Natural killer cell (primary cell): ENCODE measurements around the gene GPR78. TPM values are rescaled to one million over a fixed set of nuclear protein-coding genes. Genes with fewer than 3 reads are reported as not detected.

Experiments
- ATAC-seq, 3 donors: fragments of 150-1000 bp in 2 of 3; fragments of 200-7000 bp in 1 of 3; cut with Tn5 transposase; 1 replicate in 1 of 3; 2 replicates in 2 of 3; pipeline ENCODE4 v1.10.0; 2021; ENCODE audit warnings: mild to moderate bottlenecking in 2 of 3, moderate library complexity in 2 of 3
- DNase-seq, 2 donors: peaks; one replicate each; pipeline versions ENCODE4 v3.0.0 to v3.0.0-alpha.2; 2013 to 2021; ENCODE audit warnings: mixed read lengths in 1 of 2
- H3K27ac ChIP-seq: one replicate; pipeline ENCODE4 v1.5.1; 2013; ENCODE audit warnings: mild to moderate bottlenecking, low read length
- H3K27me3 ChIP-seq: one replicate; pipeline ENCODE4 v1.6.1; 2013; ENCODE audit warnings: low read length; ENCODE audit not compliant: control insufficient read depth, insufficient read depth
- H3K36me3 ChIP-seq: one replicate; pipeline ENCODE4 v1.6.1; 2013; ENCODE audit warnings: low read length; ENCODE audit not compliant: control insufficient read depth, insufficient read depth
- H3K4me1 ChIP-seq: one replicate; pipeline ENCODE4 v1.6.1; 2013; ENCODE audit warnings: low read length; ENCODE audit not compliant: control insufficient read depth, insufficient read depth
- H3K4me3 ChIP-seq: one replicate; pipeline ENCODE4 v1.5.1; 2013; ENCODE audit warnings: low read length
- H3K9me3 ChIP-seq: one replicate; pipeline ENCODE4 v1.6.1; 2013; ENCODE audit warnings: low read length; ENCODE audit not compliant: control insufficient read depth, insufficient read depth
- H3K27ac Mint-ChIP-seq, 2 donors: one replicate each; pipeline ENCODE4 v1.8.0; 2022; ENCODE audit warnings: mild to moderate bottlenecking in 2 of 2, mixed read lengths in 2 of 2, moderate library complexity in 1 of 2
- H3K27me3 Mint-ChIP-seq, 2 donors: one replicate each; pipeline ENCODE4 v1.8.0; 2022; ENCODE audit warnings: low read depth in 2 of 2, mixed read lengths in 2 of 2
- H3K36me3 Mint-ChIP-seq: one replicate; pipeline ENCODE4 v1.8.0; 2022; ENCODE audit warnings: mixed read lengths
- H3K4me1 Mint-ChIP-seq, 2 donors: one replicate each; pipeline ENCODE4 v1.8.0; 2022; ENCODE audit warnings: mixed read lengths in 2 of 2
- H3K4me3 Mint-ChIP-seq: one replicate; pipeline ENCODE4 v1.8.0; 2022; ENCODE audit warnings: mild to moderate bottlenecking, moderate library complexity, mixed read lengths
- H3K9me3 Mint-ChIP-seq, 2 donors: one replicate each; pipeline ENCODE4 v1.8.0; 2022; ENCODE audit warnings: mixed read lengths in 2 of 2
- CTCF ChIP-seq: fragments of 200-600 bp; IDR thresholded peaks from one replicate; pipeline ENCODE4 v1.8.0; 2022; ENCODE audit warnings: antibody characterized with exemption
- WGBS: methylation state at CpG from one replicate; pipeline ENCODE4 v1.1.7; 2013; ENCODE audit warnings: missing lambda C conversion rate; ENCODE audit not compliant: insufficient coverage; 5-methylcytosine and 5-hydroxymethylcytosine counted together
- intact Hi-C: fragments of 100-400 bp; cut with micrococcal nuclease; formaldehyde crosslinking; loops from one replicate; pipeline ENCODE4 v1.14.2; 2022
- total RNA-seq, 4 donors: library from RNA; stranded (reverse); fragments of 120-200 nt in 1 of 4; gene quantifications; one replicate each; pipeline versions ENCODE4 v1.2.3 to v1.2.4, GENCODE V29; 2013 to 2022

GPR78 gene
- total RNA-seq, 3 donors from 2014 or later (not counting 1 experiment from before 2014, with no cell fraction given) = not detected

GRCh38 chr4:8538076-8538702, 42.0 kb upstream of the GPR78 start:
- Mint-ChIP-seq H3K9me3 (no peaks in the 10 kb centered on the region), H3K36me3 (no peaks in the 10 kb centered on the region), H3K27ac (no peak overlapping the region), H3K4me1 (no peaks in the 10 kb centered on the region), H3K4me3 (no peak overlapping the region), H3K27me3 (peaks cover 4 to 10% of the 10 kb centered on the region in 2 donors)
- H3K36me3 ChIP-seq = no peaks in the 10 kb centered on the region
- H3K27me3 ChIP-seq = no peaks in the 10 kb centered on the region
- intact Hi-C loops = no loop called here
- no peak for TF ChIP-seq CTCF
- H3K4me1 ChIP-seq = no peaks in the 10 kb centered on the region
- 89% methylated on average over 12 of the region's 12 CpGs for WGBS
- ATAC-seq (no peak), DNase-seq (no peak)
- no peak overlapping the region for H3K27ac ChIP-seq
- H3K9me3 ChIP-seq = no peaks in the 10 kb centered on the region
- no peak overlapping the region for H3K4me3 ChIP-seq

DNA sequence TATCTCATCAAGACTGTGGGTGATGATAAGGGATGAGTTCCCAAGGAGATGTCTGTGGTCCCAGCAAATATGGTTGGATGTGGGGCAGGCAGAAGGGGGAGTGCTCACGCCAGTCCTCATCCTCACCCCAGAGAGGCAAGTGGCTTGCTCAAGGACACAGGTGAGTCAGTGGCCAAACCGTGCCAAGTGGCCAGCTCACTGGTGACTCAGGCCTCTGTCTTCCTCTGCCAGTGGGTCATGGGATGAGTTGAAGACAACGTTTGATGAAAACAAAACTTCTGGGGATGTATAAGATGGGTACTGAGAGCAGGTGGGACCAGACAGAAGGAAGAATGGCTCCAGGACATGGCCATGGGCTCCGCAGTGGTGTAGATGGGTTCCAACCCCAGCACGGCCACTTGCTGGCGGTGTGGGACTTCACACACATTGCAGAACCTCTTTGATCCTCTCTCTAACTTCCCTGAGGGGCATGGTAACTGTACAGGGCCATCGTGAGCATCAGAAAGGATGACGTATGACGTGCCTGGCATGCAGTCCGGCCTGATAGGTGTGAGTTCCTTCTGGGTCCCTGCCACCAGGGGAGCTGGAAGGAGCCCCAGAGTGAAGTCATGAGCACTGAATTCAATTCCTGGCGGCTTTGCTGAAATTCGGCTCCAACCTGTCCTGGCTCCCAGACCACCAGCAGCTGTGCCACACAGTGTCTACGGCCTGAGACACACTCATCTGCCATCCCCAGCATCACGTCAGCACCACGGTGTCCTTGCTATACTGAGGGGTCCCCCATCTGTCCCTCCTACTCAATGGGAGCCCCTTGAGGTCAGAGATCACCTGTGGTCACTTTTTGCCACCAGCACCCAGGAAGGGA, 41.3 kb upstream of the GPR78 start:
- Mint-ChIP-seq H3K4me3 (no peak overlapping the region), H3K36me3 (no peaks in the 10 kb centered on the region), H3K4me1 (no peaks in the 10 kb centered on the region), H3K27me3 (peaks cover 4 to 10% of the 10 kb centered on the region in 2 donors), H3K9me3 (no peaks in the 10 kb centered on the region), H3K27ac (no peak overlapping the region)
- DNase-seq = no peak
- no peak overlapping the region for H3K4me3 ChIP-seq
- no peaks in the 10 kb centered on the region for H3K27me3 ChIP-seq
- H3K27ac ChIP-seq = no peak overlapping the region
- intact Hi-C loops = no loop called here
- no peak for TF ChIP-seq CTCF
- H3K9me3 ChIP-seq = no peaks in the 10 kb centered on the region
- H3K4me1 ChIP-seq = no peaks in the 10 kb centered on the region
- 77% methylated on average over 15 of the region's 15 CpGs for WGBS
- no peak for ATAC-seq
- H3K36me3 ChIP-seq = no peaks in the 10 kb centered on the region

DNA sequence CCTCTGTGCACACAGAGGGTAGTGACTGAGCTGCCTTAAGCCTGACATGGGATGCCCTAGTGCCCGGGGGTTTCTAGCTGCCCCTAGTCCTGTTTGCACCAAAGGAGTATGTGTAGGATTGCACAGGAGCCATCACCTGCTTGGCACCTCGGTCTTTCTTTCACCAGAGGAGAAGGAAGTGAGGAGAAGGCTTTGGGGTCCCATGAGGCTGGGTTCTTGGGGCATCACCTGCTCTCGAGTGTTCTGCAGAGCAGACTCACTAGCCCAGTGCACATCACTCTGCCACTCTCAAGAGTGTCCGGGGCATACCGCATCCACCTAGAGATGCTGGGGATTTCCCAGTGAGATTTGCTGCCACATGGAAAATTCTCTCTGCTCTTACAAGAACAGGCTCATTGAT, 40.5 kb upstream of the GPR78 start:
- H3K9me3 Mint-ChIP-seq = no peaks in the 10 kb centered on the region
- no peak for TF ChIP-seq CTCF
- H3K27me3 Mint-ChIP-seq = peaks cover 2 to 3% of the 10 kb centered on the region in 2 donors
- Histone ChIP-seq H3K9me3 (no peaks in the 10 kb centered on the region), H3K36me3 (no peaks in the 10 kb centered on the region), H3K27me3 (no peaks in the 10 kb centered on the region), H3K4me3 (no peak overlapping the region), H3K27ac (no peak overlapping the region), H3K4me1 (no peaks in the 10 kb centered on the region)
- no peaks in the 10 kb centered on the region for H3K4me1 Mint-ChIP-seq
- no peak overlapping the region for H3K4me3 Mint-ChIP-seq
- intact Hi-C loops = no loop called here
- no peak overlapping the region for H3K27ac Mint-ChIP-seq
- DNase-seq = peak in 1 of 2 donors; percentile 40
- no peaks in the 10 kb centered on the region for H3K36me3 Mint-ChIP-seq
- no peak for ATAC-seq
- WGBS = 80% methylated on average over 5 of the region's 5 CpGs
